HepG2 (cell line): ENCODE results near the gene SMCO1. TPM values are rescaled to one million over a fixed set of nuclear protein-coding genes. Genes with fewer than 3 reads are reported as not detected.
A peak's percentile ranks its signal among the peaks of the same experiment; 100 is the strongest.
"Not testable (repeated sequence)": the region's sequence is repeated elsewhere in the genome, so short reads cannot be mapped to it uniquely, and the experiment has no call there.

Experiments used
- ATAC-seq: fragments of 200-7000 bp; cut with Tn5 transposase; 3 replicates; pipeline ENCODE4 v1.9.1; 2020; ENCODE audit warnings: mild to moderate bottlenecking, moderate library complexity
- BruUV-seq: library from RNA; stranded (reverse); fragments of 400-500 nt; replicated peaks from 2 replicates; lab custom pipeline; 2021; lab: Mats Ljungman, UMichigan
- CTCF ChIA-PET: fragments of 300-600 bp; formaldehyde crosslinking; extraction: SDS; loops from one replicate; lab custom pipeline; 2021; ENCODE audit warnings: low total read pairs, inconsistent platforms, low intra/inter-chr PET ratio; lab: Yijun Ruan, JAX
- POLR2A ChIA-PET: fragments of 350-600 bp; sonication (Branson Sonifier 250); formaldehyde crosslinking; loops from one replicate; lab custom pipeline; 2020; ENCODE audit warnings: antibody characterized with exemption, inconsistent platforms; lab: Yijun Ruan, JAX
- DNase-seq: peaks from one replicate; pipeline ENCODE4 v3.0.0-alpha.2; 2015; ENCODE audit warnings: low spot score
- FAIRE-seq: peaks from 3 replicates; lab custom pipeline; 2011; peaks lifted over from hg19 to GRCh38; lab: Jason Lieb, UNC
- H2AFZ ChIP-seq: one replicate; pipeline ENCODE4 v1.6.1; 2011; ENCODE audit warnings: low read length, inconsistent platforms
- H3K27ac ChIP-seq: fragments of 300-600 bp; 3 replicates; pipeline ENCODE4 v1.8.0; 2011; ENCODE audit warnings: mixed run types, mild to moderate bottlenecking, mixed read lengths, low read length, inconsistent platforms; ENCODE audit not compliant: insufficient read depth; ENCODE audit errors: extremely low read length
- H3K27me3 ChIP-seq, 2 experiments: fragments of 200-600 bp in 1 of 2; 2 replicates in 1 of 2; 3 replicates in 1 of 2; pipeline versions ENCODE4 v1.6.0 to v1.8.0; 2011; ENCODE audit warnings: low read length in 2 of 2, mild to moderate bottlenecking in 2 of 2, moderate library complexity in 2 of 2, inconsistent platforms in 1 of 2; ENCODE audit not compliant: insufficient read depth in 2 of 2, control insufficient read depth in 1 of 2
- H3K36me3 ChIP-seq, 2 experiments: fragments of 200-600 bp in 1 of 2; replicated peaks in 1 of 2; 2 replicates in 1 of 2; 3 replicates in 1 of 2; pipeline versions ENCODE4 v1.5.1 to v1.8.0; 2011; ENCODE audit warnings: low read length in 2 of 2, inconsistent platforms in 1 of 2; ENCODE audit not compliant: insufficient read depth in 2 of 2, control insufficient read depth in 1 of 2
- H3K4me1 ChIP-seq: 2 replicates; pipeline ENCODE4 v1.5.1; 2012; ENCODE audit warnings: low read length, inconsistent platforms; ENCODE audit not compliant: insufficient read depth
- H3K4me2 ChIP-seq: 2 replicates; pipeline ENCODE4 v1.6.0; 2011; ENCODE audit warnings: low read depth, low read length, inconsistent platforms
- H3K4me3 ChIP-seq, 3 experiments: fragments of 200-600 bp in 1 of 3; sonication (generic), shearing (Covaris generic) in 1 of 3; replicated peaks in 1 of 3; 2 replicates each; pipeline ENCODE4 v1.5.1; 2011 to 2016; ENCODE audit warnings: low read length in 3 of 3, inconsistent platforms in 2 of 3, low read depth in 2 of 3, mild to moderate bottlenecking in 2 of 3, control low read depth in 1 of 3, mixed read lengths in 1 of 3; ENCODE audit not compliant: insufficient read depth in 1 of 3
- H3K79me2 ChIP-seq: one replicate; pipeline ENCODE4 v1.6.1; 2011; ENCODE audit warnings: low read length, inconsistent platforms; ENCODE audit not compliant: insufficient read depth
- H3K9ac ChIP-seq: 2 replicates; pipeline ENCODE4 v1.6.0; 2011; ENCODE audit warnings: mild to moderate bottlenecking, low read depth, low read length, inconsistent platforms; ENCODE audit not compliant: insufficient read depth
- H3K9me3 ChIP-seq: 2 replicates; pipeline ENCODE4 v1.5.1; 2012; ENCODE audit warnings: mild to moderate bottlenecking, low read length
- H4K20me1 ChIP-seq: 2 replicates; pipeline ENCODE4 v1.6.0; 2011; ENCODE audit warnings: inconsistent platforms, mild to moderate bottlenecking, low read length, moderate library complexity; ENCODE audit not compliant: insufficient read depth
- CEBPB ChIP-seq: IDR thresholded peaks from 2 replicates; pipeline ENCODE4 v1.6.1; 2011; ENCODE audit warnings: low read depth, low read length, improper control_type of control experiment, borderline replicate concordance
- ISL2 ChIP-seq: sonication (generic); formaldehyde crosslinking; IDR thresholded peaks from 2 replicates; pipeline ENCODE4 v1.5.0; 2020; ENCODE audit warnings: missing genetic modification reagents
- RAD51 ChIP-seq: fragments of 450-650 bp; IDR thresholded peaks from 2 replicates; pipeline ENCODE4 v1.6.1; 2016; ENCODE audit warnings: borderline replicate concordance
- SNAI1 ChIP-seq: sonication (generic); formaldehyde crosslinking; IDR thresholded peaks from 2 replicates; pipeline ENCODE4 v1.5.0; 2020; ENCODE audit warnings: mild to moderate bottlenecking, missing genetic modification reagents, borderline replicate concordance
- ZNF546 ChIP-seq: sonication (generic); formaldehyde crosslinking; conservative IDR thresholded peaks from 2 replicates; pipeline ENCODE4 v1.8.1; 2023; ENCODE audit warnings: mild to moderate bottlenecking, missing genetic modification reagents
- WGBS: methylation state at CpG from one replicate; pipeline ENCODE4 v1.1.6; 2017; ENCODE audit warnings: low lambda C conversion rate; 5-methylcytosine and 5-hydroxymethylcytosine counted together
- in situ Hi-C: cut with HindIII; loops from 2 replicates; pipeline ENCODE4 v1.10.0; 2017; ENCODE audit warnings: low pct_unique_long_range_greater_than_20kb; ENCODE audit not compliant: extremely low pct_ligation_motif_present
- intact Hi-C: fragments of 100-400 bp; cut with micrococcal nuclease; formaldehyde crosslinking; loops from one replicate; pipeline ENCODE4 v1.10.0; 2022; ENCODE audit not compliant: unreplicated experiment
- polyA plus RNA-seq, 8 experiments: library from polyadenylated mRNA; depleted of rRNA in 3 of 8; stranded (reverse) in 7 of 8; unstranded in 1 of 8; fragments of >200 nt; fragmentation: Illumina TruSeq in 4 of 8; extraction: Trizol in 4 of 8; gene quantifications; 2 replicates each; pipeline versions ENCODE4 v1.2.1 to v1.2.3, GENCODE V29; 2011 to 2016; ENCODE audit warnings: low read depth in 4 of 8, missing spikeins in 1 of 8, mixed read lengths in 1 of 8; ENCODE audit not compliant: insufficient read depth in 1 of 8
- total RNA-seq, 5 experiments: library from RNA; depleted of rRNA; stranded (reverse); fragments of >200 nt; fragmentation: Illumina TruSeq; extraction: Trizol; gene quantifications; 2 replicates each; pipeline ENCODE4 v1.2.3, GENCODE V29; 2016; ENCODE audit warnings: low read depth in 1 of 5
- TF ChIP-seq, protein P1 (sequence below), 2 experiments: sonication (generic) in 1 of 2; formaldehyde crosslinking in 1 of 2; IDR thresholded peaks; 2 replicates each; pipeline versions ENCODE4 v1.5.1 to v1.6.1; 2011 to 2020; ENCODE audit warnings: borderline replicate concordance in 1 of 2, low read depth in 1 of 2, low read length in 1 of 2, mild to moderate bottlenecking in 1 of 2, missing genetic modification reagents in 1 of 2, moderate library complexity in 1 of 2

Gene SMCO1
- total and polyA plus RNA-seq, 2 of the 13 experiments (the other 11 are each of a cell fraction or from before 2014, with no cell fraction given): not detected

DNA sequence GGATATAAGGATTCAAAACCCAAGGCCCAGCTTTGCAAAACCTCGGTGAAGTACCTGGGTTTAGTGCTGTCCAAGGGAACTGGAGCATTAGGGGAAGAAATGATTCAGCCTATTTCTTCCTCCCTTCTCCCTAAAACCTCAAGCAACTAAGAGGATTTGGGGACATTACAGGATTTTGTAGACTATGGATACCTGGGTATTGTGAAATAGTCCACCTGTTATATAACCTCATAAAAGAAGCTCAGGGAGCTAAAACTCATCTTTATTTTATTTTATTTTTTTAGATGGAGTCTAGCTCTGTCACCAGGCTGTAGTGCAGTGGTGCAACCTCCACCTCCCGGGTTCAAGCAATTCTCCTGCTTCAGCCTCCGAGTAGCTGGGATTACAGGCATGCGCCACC, 8.7 kb upstream of the SMCO1 start:
- intact Hi-C loops (no loop called here), in situ Hi-C loops (no loop called here)
- Histone ChIP-seq H3K4me3 (no peak overlapping the region), H3K9ac (no peak overlapping the region), H3K27me3 (peaks cover 0 to 17% of the 10 kb centered on the region in 2 experiments; a peak in 2 of 5 replicates), H3K27ac (no peak overlapping the region), H3K4me1 (peaks cover 3% of the 10 kb centered on the region), H4K20me1 (no peaks in the 10 kb centered on the region), H3K4me2 (no peak overlapping the region)
- TF ChIP-seq CEBPB (peak; percentile 46; the same call in 1 of the 2 replicates), SNAI1 (CRISPR knock-in tag) (no peak), ISL2 (CRISPR knock-in tag) (no peak), ZNF546 (no peak)
- TF ChIP-seq, all 625 proteins: peak for 1
- Histone ChIP-seq H2AFZ (no peak overlapping the region), H3K36me3 (no peaks in the 10 kb centered on the region), H3K79me2 (no peaks in the 10 kb centered on the region), H3K9me3 (no peaks in the 10 kb centered on the region)
- FAIRE-seq (no peak), DNase-seq (no peak), ATAC-seq (no peak)
- ChIA-PET CTCF (no interaction called here), POLR2A (no interaction called here)
- no TSS peak for BruUV-seq
- 71% methylated on average over 4 of the region's 4 CpGs for WGBS

DNA sequence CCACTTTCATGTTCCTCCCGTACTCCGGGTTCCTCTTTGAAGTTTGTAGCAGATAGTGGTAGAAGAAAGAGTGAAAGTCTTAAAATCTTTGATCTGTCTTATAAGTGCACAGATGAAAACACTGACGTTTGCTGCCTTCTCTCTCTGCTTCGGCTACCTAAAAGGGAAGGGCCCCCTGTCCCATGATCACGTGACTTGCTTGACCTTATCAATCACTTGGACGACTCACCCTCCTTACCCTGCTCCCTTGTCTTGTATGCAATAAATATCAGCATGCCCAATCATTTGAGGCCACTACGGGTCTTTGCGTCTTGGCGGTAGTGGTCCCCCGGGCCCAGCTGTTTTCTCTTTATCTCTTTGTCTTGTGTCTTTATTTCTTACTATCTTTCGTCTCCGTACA, 6.1 kb upstream of the SMCO1 start:
- Histone ChIP-seq H3K27me3 (peaks cover 0 to 17% of the 10 kb centered on the region in 2 experiments; a peak in 2 of 5 replicates), H3K4me1 (peaks cover 19% of the 10 kb centered on the region)
- ATAC-seq, H3K79me2 ChIP-seq, H3K27ac ChIP-seq, POLR2A ChIA-PET, H3K36me3 ChIP-seq, H3K4me3 ChIP-seq, in situ Hi-C loops, H4K20me1 ChIP-seq, H3K9me3 ChIP-seq, FAIRE-seq, H2AFZ ChIP-seq, H3K9ac ChIP-seq, DNase-seq, BruUV-seq, intact Hi-C loops, H3K4me2 ChIP-seq: not testable (repeated sequence)
- CTCF ChIA-PET: interaction anchor here (0.7 to 3.4 kb wide), 2 partner anchors 36 to 267 kb away, joined by 3 to 28 read pairs; no protein-coding TSS in a partner anchor
- TF ChIP-seq, protein P1, sequence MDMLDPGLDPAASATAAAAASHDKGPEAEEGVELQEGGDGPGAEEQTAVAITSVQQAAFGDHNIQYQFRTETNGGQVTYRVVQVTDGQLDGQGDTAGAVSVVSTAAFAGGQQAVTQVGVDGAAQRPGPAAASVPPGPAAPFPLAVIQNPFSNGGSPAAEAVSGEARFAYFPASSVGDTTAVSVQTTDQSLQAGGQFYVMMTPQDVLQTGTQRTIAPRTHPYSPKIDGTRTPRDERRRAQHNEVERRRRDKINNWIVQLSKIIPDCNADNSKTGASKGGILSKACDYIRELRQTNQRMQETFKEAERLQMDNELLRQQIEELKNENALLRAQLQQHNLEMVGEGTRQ (IDR thresholded peaks at IDR 0.05; ENCODE audit: low read depth, low read length): peak; percentile 57; the same call in 1 of the 2 replicates
- TF ChIP-seq, protein P1 (CRISPR knock-in tag; IDR thresholded peaks at IDR 0.05; ENCODE audit: borderline replicate concordance): not testable (repeated sequence)
- peak; percentile 83; the same call in 1 of the 2 replicates for TF ChIP-seq RAD51
- 26% methylated on average over 12 of the region's 12 CpGs for WGBS
